ENCODE measurements around the gene IGLL5. TPM values are rescaled to one million over a fixed set of nuclear protein-coding genes. Genes with fewer than 3 reads are reported as not detected.
"Not testable (repeated sequence)": the region's sequence is repeated elsewhere in the genome, so short reads cannot be mapped to it uniquely, and the experiment has no call there.

IGLL5 gene
- total RNA-seq, 1 donor from 2014 or later, result not detected

- DNase-seq, result no peak
Measured at GRCh38 chr22:22884010-22884887, 3.4 kb upstream of the IGLL5 start.

- no peak for DNase-seq
Measured at GRCh38 chr22:22884888-22885840, 2.5 kb upstream of the IGLL5 start.

- no peak for DNase-seq
Measured at GRCh38 chr22:22886546-22886945, 1.1 kb upstream of the IGLL5 start.

GRCh38 chr22:22888571-22889353, 1.1 kb downstream of the IGLL5 start:
- DNase-seq, result no peak

- no peak for DNase-seq
Measured at GRCh38 chr22:22890085-22890484, 2.5 kb downstream of the IGLL5 start.

GRCh38 chr22:22891139-22891621, 3.6 kb downstream of the IGLL5 start:
- DNase-seq, result no peak

- DNase-seq, result no peak
Measured at GRCh38 chr22:22892096-22893052, 4.8 kb downstream of the IGLL5 start.

- no peak for DNase-seq
Measured at GRCh38 chr22:22893077-22893805, 5.6 kb downstream of the IGLL5 start.

GRCh38 chr22:22893891-22894739, 6.5 kb downstream of the IGLL5 start:
- no peak for DNase-seq

GRCh38 chr22:22894740-22895731, 7.4 kb downstream of the IGLL5 start:
- DNase-seq, result no peak

- no peak for DNase-seq
Measured at GRCh38 chr22:22895776-22896445, 8.3 kb downstream of the IGLL5 start.

GRCh38 chr22:22896601-22897000, 9.0 kb downstream of the IGLL5 start:
- no peak for DNase-seq

GRCh38 chr22:22897091-22897490, 9.5 kb downstream of the IGLL5 start:
- no peak for DNase-seq

- DNase-seq, result no peak
Measured at GRCh38 chr22:22897947-22898346, 10.3 kb downstream of the IGLL5 start.

- not testable (repeated sequence) for DNase-seq
Measured at GRCh38 chr22:22898411-22898950, 10.9 kb downstream of the IGLL5 start.

GRCh38 chr22:22899342-22900080, 11.9 kb downstream of the IGLL5 start:
- DNase-seq, result not testable (repeated sequence)

All from skin of body (tissue), 2 donors.